Measurements from ENCODE around the gene PDCD1LG2. TPM values are rescaled to one million over a fixed set of nuclear protein-coding genes. Genes with fewer than 3 reads are reported as not detected.
"Not testable (repeated sequence)": the region's sequence is repeated elsewhere in the genome, so short reads cannot be mapped to it uniquely, and the experiment has no call there.

Gene PDCD1LG2
- total RNA-seq, 1 experiment from 2014 or later = not detected

- no peak for DNase-seq (ENCODE audit: low read depth)
- in situ Hi-C loops (cut with HindIII; ENCODE audit: low pct_unique_long_range_greater_than_20kb, low sequenced_read_pairs) = no loop called here
Observed at GRCh38 chr9:5579881-5580280, 69.5 kb downstream of the PDCD1LG2 start.

GRCh38 chr9:5580650-5581049 lies 70.3 kb downstream of the PDCD1LG2 start:
- in situ Hi-C loops (cut with HindIII; ENCODE audit: low pct_unique_long_range_greater_than_20kb, low sequenced_read_pairs) = no loop called here
- DNase-seq (ENCODE audit: low read depth) = no peak

- DNase-seq (ENCODE audit: low read depth); in situ Hi-C loops (cut with HindIII; ENCODE audit: low pct_unique_long_range_greater_than_20kb, low sequenced_read_pairs): not testable (repeated sequence)
Observed at GRCh38 chr9:5581706-5582105, 71.4 kb downstream of the PDCD1LG2 start.

- in situ Hi-C loops (cut with HindIII; ENCODE audit: low pct_unique_long_range_greater_than_20kb, low sequenced_read_pairs) = no loop called here
- peak; percentile 30 for DNase-seq (ENCODE audit: low read depth)
Observed at GRCh38 chr9:5582835-5583195, 72.5 kb downstream of the PDCD1LG2 start.

GRCh38 chr9:5586391-5586802 lies 76.1 kb downstream of the PDCD1LG2 start:
- DNase-seq (ENCODE audit: low read depth) = no peak
- in situ Hi-C loops (cut with HindIII; ENCODE audit: low pct_unique_long_range_greater_than_20kb, low sequenced_read_pairs) = no loop called here

GRCh38 chr9:5587024-5587423 lies 76.7 kb downstream of the PDCD1LG2 start:
- no peak for DNase-seq (ENCODE audit: low read depth)
- in situ Hi-C loops (cut with HindIII; ENCODE audit: low pct_unique_long_range_greater_than_20kb, low sequenced_read_pairs) = no loop called here

GRCh38 chr9:5592231-5592630 lies 81.9 kb downstream of the PDCD1LG2 start:
- no peak for DNase-seq (ENCODE audit: low read depth)
- in situ Hi-C loops (cut with HindIII; ENCODE audit: low pct_unique_long_range_greater_than_20kb, low sequenced_read_pairs) = no loop called here

GRCh38 chr9:5592904-5593303 lies 82.6 kb downstream of the PDCD1LG2 start:
- no peak for DNase-seq (ENCODE audit: low read depth)
- in situ Hi-C loops (cut with HindIII; ENCODE audit: low pct_unique_long_range_greater_than_20kb, low sequenced_read_pairs) = no loop called here

- no peak for DNase-seq (ENCODE audit: low read depth)
- in situ Hi-C loops (cut with HindIII; ENCODE audit: low pct_unique_long_range_greater_than_20kb, low sequenced_read_pairs) = no loop called here
Observed at GRCh38 chr9:5593904-5594303, 83.6 kb downstream of the PDCD1LG2 start.

GRCh38 chr9:5596173-5596572 lies 85.8 kb downstream of the PDCD1LG2 start:
- in situ Hi-C loops (cut with HindIII; ENCODE audit: low pct_unique_long_range_greater_than_20kb, low sequenced_read_pairs) = no loop called here
- DNase-seq (ENCODE audit: low read depth) = no peak

GRCh38 chr9:5608298-5609225 lies 98.2 kb downstream of the PDCD1LG2 start:
- in situ Hi-C loops (cut with HindIII; ENCODE audit: low pct_unique_long_range_greater_than_20kb, low sequenced_read_pairs) = no loop called here
- peak; percentile 16 for DNase-seq (ENCODE audit: low read depth)

- in situ Hi-C loops (cut with HindIII; ENCODE audit: low pct_unique_long_range_greater_than_20kb, low sequenced_read_pairs) = no loop called here
- no peak for DNase-seq (ENCODE audit: low read depth)
Observed at GRCh38 chr9:5609226-5609596, 98.9 kb downstream of the PDCD1LG2 start.

- in situ Hi-C loops (cut with HindIII; ENCODE audit: low pct_unique_long_range_greater_than_20kb, low sequenced_read_pairs) = no loop called here
- no peak for DNase-seq (ENCODE audit: low read depth)
Observed at GRCh38 chr9:5610491-5610890, 100.2 kb downstream of the PDCD1LG2 start.

- in situ Hi-C loops (cut with HindIII; ENCODE audit: low pct_unique_long_range_greater_than_20kb, low sequenced_read_pairs) = no loop called here
- DNase-seq (ENCODE audit: low read depth) = no peak
Observed at GRCh38 chr9:5611321-5612184, 101.2 kb downstream of the PDCD1LG2 start.

GRCh38 chr9:5612185-5612530 lies 101.8 kb downstream of the PDCD1LG2 start:
- in situ Hi-C loops (cut with HindIII; ENCODE audit: low pct_unique_long_range_greater_than_20kb, low sequenced_read_pairs) = no loop called here
- no peak for DNase-seq (ENCODE audit: low read depth)

GRCh38 chr9:5614192-5614591 lies 103.9 kb downstream of the PDCD1LG2 start:
- in situ Hi-C loops (cut with HindIII; ENCODE audit: low pct_unique_long_range_greater_than_20kb, low sequenced_read_pairs) = no loop called here

GRCh38 chr9:5614985-5615384 lies 104.7 kb downstream of the PDCD1LG2 start:
- in situ Hi-C loops (cut with HindIII; ENCODE audit: low pct_unique_long_range_greater_than_20kb, low sequenced_read_pairs) = no loop called here
- no peak for DNase-seq (ENCODE audit: low read depth)

More at GRCh38 chr9:5614192-5614591, 103.9 kb downstream of the PDCD1LG2 start:
- DNase-seq (ENCODE audit: low read depth) = no peak

GRCh38 chr9:5617749-5618148 lies 107.4 kb downstream of the PDCD1LG2 start:
- DNase-seq (ENCODE audit: low read depth) = no peak
- in situ Hi-C loops (cut with HindIII; ENCODE audit: low pct_unique_long_range_greater_than_20kb, low sequenced_read_pairs) = no loop called here

- no peak for DNase-seq (ENCODE audit: low read depth)
- in situ Hi-C loops (cut with HindIII; ENCODE audit: low pct_unique_long_range_greater_than_20kb, low sequenced_read_pairs) = no loop called here
Observed at GRCh38 chr9:5620494-5620893, 110.2 kb downstream of the PDCD1LG2 start.
